ENCODE measurements around the gene ERCC2.

GRCh38 chr19:45407091-45407375, 36.7 kb upstream of the ERCC2 start:
- TF ChIP-seq TAF1 (IDR thresholded peaks at IDR 0.05; ENCODE audit: low read depth) (no peak), ZBTB7A (IDR thresholded peaks at IDR 0.05; ENCODE audit: low read depth) (no peak), EP300 (IDR thresholded peaks at IDR 0.05; ENCODE audit: borderline replicate concordance) (no peak), FOXM1 (IDR thresholded peaks at IDR 0.05; ENCODE audit: borderline replicate concordance, low read depth) (no peak)
